ENCODE data around the gene IL20RA. TPM values are rescaled to one million over a fixed set of nuclear protein-coding genes. Genes with fewer than 3 reads are reported as not detected.

IL20RA gene
- total and polyA plus RNA-seq, 2 of the 8 experiments (the other 6 are each of a cell fraction or from before 2014, with no cell fraction given): 1.3 to 1.7 TPM

- TF ChIP-seq JUND (IDR thresholded peaks at IDR 0.05; ENCODE audit: low read length) (no peak), PHF8 (conservative IDR thresholded peaks at IDR 0.05; ENCODE audit: low read depth, low read length) (no peak), CBX5 (IDR thresholded peaks at IDR 0.05; ENCODE audit: low read depth, low read length) (no peak), RAD21 (IDR thresholded peaks at IDR 0.05 in 1 of 2, conservative IDR thresholded peaks at IDR 0.05 in 1 of 2; ENCODE audit: low read depth in 2 of 2, low read length in 2 of 2) (no peak), SAP30 (IDR thresholded peaks at IDR 0.05; ENCODE audit: insufficient read depth, insufficient replicate concordance, low read length) (no peak), SIX5 (IDR thresholded peaks at IDR 0.05; ENCODE audit: low read depth, low read length) (no peak)
Observed at GRCh38 chr6:137019476-137020272, 25.1 kb downstream of the IL20RA start (continued).
